Peyer's patch (tissue), 4 donors: ENCODE measurements around the gene NDUFS8.

Experiments
- CTCF ChIP-seq, 6 experiments: fragments of 450-650 bp in 4 of 6; fragments of 200-600 bp in 2 of 6; sonication (generic) in 1 of 6; IDR thresholded peaks; one replicate each; pipeline ENCODE4 v1.5.1; 2017 to 2019; ENCODE audit warnings: antibody characterized with exemption in 6 of 6, mild to moderate bottlenecking in 3 of 6, moderate library complexity in 1 of 6
- POLR2A ChIP-seq, 2 donors: fragments of 450-650 bp; IDR thresholded peaks; one replicate each; pipeline ENCODE4 v1.5.1; 2017; ENCODE audit warnings: antibody characterized with exemption in 2 of 2, mild to moderate bottlenecking in 2 of 2, moderate library complexity in 2 of 2

- TF ChIP-seq CTCF (IDR thresholded peaks at IDR 0.05), result no peak
- TF ChIP-seq POLR2A (IDR thresholded peaks at IDR 0.05), result no peak
These were observed 27.3 kb upstream of the NDUFS8 start for GRCh38 chr11:68002938-68003845.
